Measurements from ENCODE around the gene DUSP3. TPM values are rescaled to one million over a fixed set of nuclear protein-coding genes. Genes with fewer than 3 reads are reported as not detected.
"Not testable (repeated sequence)": the region's sequence is repeated elsewhere in the genome, so short reads cannot be mapped to it uniquely, and the experiment has no call there.

Gene DUSP3
- total RNA-seq, 1 donor, result 16.6 TPM

GRCh38 chr17:43812396-43813265 is 33.9 kb upstream of the DUSP3 start:
- H3K4me1 ChIP-seq (ENCODE audit: insufficient read depth, low read length), result peaks cover 7% of the 10 kb centered on the region
- no peaks in the 10 kb centered on the region for H3K27me3 ChIP-seq (ENCODE audit: insufficient read depth, low read length)
- no peak overlapping the region for H3K4me3 ChIP-seq (ENCODE audit: low read length)
- no peaks in the 10 kb centered on the region for H3K9me3 ChIP-seq (ENCODE audit: low read depth, low read length)

GRCh38 chr17:43810823-43811222 is 32.0 kb upstream of the DUSP3 start:
- no peak overlapping the region for H3K4me3 ChIP-seq (ENCODE audit: low read length)
- H3K4me1 ChIP-seq (ENCODE audit: insufficient read depth, low read length), result peaks cover 7% of the 10 kb centered on the region
- H3K27me3 ChIP-seq (ENCODE audit: insufficient read depth, low read length), result no peaks in the 10 kb centered on the region
- H3K9me3 ChIP-seq (ENCODE audit: low read depth, low read length), result no peaks in the 10 kb centered on the region

DNA sequence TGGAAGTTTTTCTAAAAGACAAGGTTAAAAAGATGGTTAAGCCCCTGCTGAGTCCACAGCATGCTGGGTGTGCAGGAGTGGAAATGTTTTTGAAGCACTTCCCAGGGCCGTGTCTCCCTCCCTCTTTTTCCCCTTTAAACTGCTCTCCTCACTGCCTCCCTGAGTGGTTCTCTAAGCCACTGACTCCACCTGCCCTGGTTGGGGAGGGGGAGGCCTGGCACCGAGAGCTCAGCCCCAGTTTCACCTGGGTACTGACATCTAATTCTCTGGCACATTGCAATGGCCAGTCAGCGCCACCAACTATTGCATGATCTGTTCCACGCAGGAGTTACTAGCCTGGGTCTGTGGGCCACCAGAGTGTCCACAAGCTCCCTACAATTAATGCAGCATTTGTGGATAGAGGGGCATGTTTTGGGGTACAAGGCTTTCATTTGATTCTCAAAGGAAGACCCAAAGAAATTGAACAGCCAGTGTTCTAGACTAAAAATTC is 31.5 kb upstream of the DUSP3 start:
- no peaks in the 10 kb centered on the region for H3K9me3 ChIP-seq (ENCODE audit: low read depth, low read length)
- H3K27me3 ChIP-seq (ENCODE audit: insufficient read depth, low read length), result no peaks in the 10 kb centered on the region
- peaks cover 6% of the 10 kb centered on the region for H3K4me1 ChIP-seq (ENCODE audit: insufficient read depth, low read length)
- H3K4me3 ChIP-seq (ENCODE audit: low read length), result no peak overlapping the region

DNA sequence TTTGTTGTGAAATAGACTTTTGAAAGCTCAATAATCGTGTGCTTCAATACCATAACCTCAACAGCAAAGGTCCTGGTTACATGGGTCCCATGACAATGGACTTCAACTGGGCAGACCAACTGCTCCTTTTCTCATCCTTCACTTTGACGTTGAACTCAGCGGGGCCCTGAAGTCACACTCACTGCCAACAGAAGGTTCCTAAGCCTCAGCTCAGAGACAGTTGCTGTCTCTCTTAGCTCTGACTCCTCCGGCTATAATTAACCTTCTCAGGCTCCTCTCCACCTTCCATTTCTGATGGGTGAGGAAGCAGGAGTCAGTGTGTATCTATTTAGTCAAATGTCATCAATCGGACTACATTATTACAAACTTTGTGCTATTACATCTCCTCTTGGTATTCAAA is 30.3 kb upstream of the DUSP3 start:
- H3K4me1 ChIP-seq (ENCODE audit: insufficient read depth, low read length), result no peaks in the 10 kb centered on the region
- H3K4me3 ChIP-seq (ENCODE audit: low read length), result no peak overlapping the region
- no peaks in the 10 kb centered on the region for H3K9me3 ChIP-seq (ENCODE audit: low read depth, low read length)
- H3K27me3 ChIP-seq (ENCODE audit: insufficient read depth, low read length), result no peaks in the 10 kb centered on the region

- H3K4me3 ChIP-seq (ENCODE audit: low read length), result no peak overlapping the region
- H3K9me3 ChIP-seq (ENCODE audit: low read depth, low read length), result no peaks in the 10 kb centered on the region
- H3K4me1 ChIP-seq (ENCODE audit: insufficient read depth, low read length), result no peaks in the 10 kb centered on the region
- peaks cover 2% of the 10 kb centered on the region for H3K27me3 ChIP-seq (ENCODE audit: insufficient read depth, low read length)
Measured at GRCh38 chr17:43808076-43808475, 29.3 kb upstream of the DUSP3 start.

GRCh38 chr17:43805117-43805516 is 26.3 kb upstream of the DUSP3 start:
- no peaks in the 10 kb centered on the region for H3K4me1 ChIP-seq (ENCODE audit: insufficient read depth, low read length)
- no peak overlapping the region for H3K4me3 ChIP-seq (ENCODE audit: low read length)
- H3K27me3 ChIP-seq (ENCODE audit: insufficient read depth, low read length), result peaks cover 5% of the 10 kb centered on the region
- H3K9me3 ChIP-seq (ENCODE audit: low read depth, low read length), result no peaks in the 10 kb centered on the region

DNA sequence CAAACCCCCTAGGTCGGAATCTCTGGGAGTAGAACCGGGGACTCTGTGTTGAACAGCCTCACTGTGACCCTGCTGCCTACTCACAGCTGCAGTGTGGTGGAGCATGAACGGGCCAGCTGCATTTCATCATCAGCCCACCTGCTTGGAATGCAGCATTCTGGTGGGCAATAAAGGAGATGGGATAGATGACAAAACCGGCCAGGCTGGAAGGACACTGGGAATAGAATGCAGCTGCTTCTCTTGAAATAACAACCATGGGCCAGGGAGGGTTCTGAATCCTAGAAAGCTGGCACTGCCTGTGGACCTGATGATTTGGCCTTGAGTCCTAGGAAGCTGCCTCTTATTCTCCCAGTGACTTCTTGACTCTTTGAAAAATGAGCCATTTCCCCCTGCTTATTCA is 25.0 kb upstream of the DUSP3 start:
- peaks cover 5% of the 10 kb centered on the region for H3K27me3 ChIP-seq (ENCODE audit: insufficient read depth, low read length)
- H3K9me3 ChIP-seq (ENCODE audit: low read depth, low read length), result no peaks in the 10 kb centered on the region
- no peak overlapping the region for H3K4me3 ChIP-seq (ENCODE audit: low read length)
- H3K4me1 ChIP-seq (ENCODE audit: insufficient read depth, low read length), result no peaks in the 10 kb centered on the region

DNA sequence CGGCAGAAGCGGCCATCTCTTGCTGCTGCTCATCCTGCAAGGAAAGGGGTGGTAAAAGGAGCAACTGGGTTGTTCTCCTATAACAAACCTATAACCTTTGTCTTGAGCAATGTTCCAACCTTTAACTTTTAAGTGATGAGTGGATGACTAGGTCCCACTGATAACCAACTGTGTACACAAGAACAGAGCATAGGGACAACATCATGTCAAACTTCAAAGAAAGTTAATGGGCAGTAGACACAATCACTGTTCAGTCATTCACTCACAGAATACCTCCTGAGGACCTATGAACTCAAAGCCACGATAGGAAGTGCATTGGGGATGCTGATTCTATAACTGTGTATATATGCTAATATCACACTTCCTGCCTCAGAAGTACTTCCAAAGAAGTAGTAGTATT is 23.1 kb upstream of the DUSP3 start:
- Histone ChIP-seq H3K9me3 (ENCODE audit: low read depth, low read length) (no peaks in the 10 kb centered on the region), H3K27me3 (ENCODE audit: insufficient read depth, low read length) (peaks cover 5% of the 10 kb centered on the region), H3K4me1 (ENCODE audit: insufficient read depth, low read length) (no peaks in the 10 kb centered on the region), H3K4me3 (ENCODE audit: low read length) (no peak overlapping the region)

GRCh38 chr17:43800736-43801135 is 22.0 kb upstream of the DUSP3 start:
- H3K27me3 ChIP-seq (ENCODE audit: insufficient read depth, low read length), result peaks cover 5% of the 10 kb centered on the region
- no peaks in the 10 kb centered on the region for H3K9me3 ChIP-seq (ENCODE audit: low read depth, low read length)
- H3K4me3 ChIP-seq (ENCODE audit: low read length), result no peak overlapping the region
- H3K4me1 ChIP-seq (ENCODE audit: insufficient read depth, low read length), result no peaks in the 10 kb centered on the region

GRCh38 chr17:43799047-43799446 is 20.3 kb upstream of the DUSP3 start:
- Histone ChIP-seq H3K4me1 (ENCODE audit: insufficient read depth, low read length) (no peaks in the 10 kb centered on the region), H3K27me3 (ENCODE audit: insufficient read depth, low read length) (peaks cover 5% of the 10 kb centered on the region), H3K9me3 (ENCODE audit: low read depth, low read length) (no peaks in the 10 kb centered on the region), H3K4me3 (ENCODE audit: low read length) (no peak overlapping the region)

GRCh38 chr17:43798024-43798423 is 19.2 kb upstream of the DUSP3 start:
- H3K9me3 ChIP-seq (ENCODE audit: low read depth, low read length); H3K4me1 ChIP-seq (ENCODE audit: insufficient read depth, low read length); H3K4me3 ChIP-seq (ENCODE audit: low read length); H3K27me3 ChIP-seq (ENCODE audit: insufficient read depth, low read length): not testable (repeated sequence)

GRCh38 chr17:43792668-43793067 is 13.9 kb upstream of the DUSP3 start:
- not testable (repeated sequence) for H3K27me3 ChIP-seq (ENCODE audit: insufficient read depth, low read length); H3K4me1 ChIP-seq (ENCODE audit: insufficient read depth, low read length); H3K4me3 ChIP-seq (ENCODE audit: low read length); H3K9me3 ChIP-seq (ENCODE audit: low read depth, low read length)

DNA sequence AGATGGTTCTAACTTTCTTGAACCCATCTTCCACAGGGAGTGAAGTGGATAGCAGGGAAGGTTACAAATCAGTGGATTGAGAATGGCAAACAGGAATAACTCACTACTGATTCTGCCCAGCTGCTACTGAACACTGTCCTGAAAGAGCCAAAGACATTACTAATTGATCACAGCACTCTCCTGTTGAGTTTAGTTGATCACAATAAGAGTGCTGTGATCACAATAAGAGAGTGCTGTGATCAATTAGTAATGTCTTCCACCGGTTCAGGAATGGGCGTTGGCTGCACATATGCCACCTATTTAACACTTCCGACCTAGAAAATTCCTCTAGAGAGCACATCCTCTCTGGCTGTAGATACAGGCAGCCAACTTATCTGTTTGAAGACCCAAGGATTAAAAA is 12.8 kb upstream of the DUSP3 start:
- H3K4me3 ChIP-seq (ENCODE audit: low read length), result no peak overlapping the region
- H3K4me1 ChIP-seq (ENCODE audit: insufficient read depth, low read length), result peaks cover 11% of the 10 kb centered on the region
- no peaks in the 10 kb centered on the region for H3K27me3 ChIP-seq (ENCODE audit: insufficient read depth, low read length)
- H3K9me3 ChIP-seq (ENCODE audit: low read depth, low read length), result no peaks in the 10 kb centered on the region

DNA sequence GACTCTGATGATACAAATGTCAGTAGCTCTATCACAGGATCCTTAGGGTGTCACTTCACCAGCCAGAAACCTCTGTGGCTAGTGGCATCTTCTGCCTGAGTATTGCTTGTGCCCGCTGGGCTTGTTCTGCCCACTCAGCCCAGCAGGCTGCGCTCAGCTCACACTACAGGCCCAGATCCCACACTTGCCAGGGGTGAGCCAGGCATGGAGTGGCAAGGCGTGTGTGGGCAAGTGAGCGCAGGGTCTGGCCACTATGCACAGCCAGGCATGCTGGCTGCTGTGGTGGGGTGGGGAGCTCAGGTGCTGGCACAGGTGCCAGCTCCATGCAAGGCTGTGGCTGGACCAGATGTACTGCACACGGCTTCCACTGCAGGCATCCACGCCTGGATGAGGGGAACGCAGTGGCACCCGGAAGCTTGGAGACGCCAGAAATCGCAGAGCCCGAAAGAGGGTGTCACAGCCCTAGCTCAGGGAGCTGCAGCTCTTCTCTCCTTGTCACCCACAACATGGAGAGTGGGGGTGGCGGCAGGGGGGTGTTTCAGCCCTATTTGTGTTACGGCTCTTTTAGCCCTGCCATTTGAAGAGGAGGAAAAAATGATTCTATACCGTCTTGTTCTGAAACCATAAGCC is 11.6 kb upstream of the DUSP3 start:
- H3K4me3 ChIP-seq (ENCODE audit: low read length), result no peak overlapping the region
- H3K9me3 ChIP-seq (ENCODE audit: low read depth, low read length), result no peaks in the 10 kb centered on the region

GRCh38 chr17:43789482-43789881 is 10.7 kb upstream of the DUSP3 start:
- no peaks in the 10 kb centered on the region for H3K27me3 ChIP-seq (ENCODE audit: insufficient read depth, low read length)
- peaks cover 11% of the 10 kb centered on the region for H3K4me1 ChIP-seq (ENCODE audit: insufficient read depth, low read length)
- no peak overlapping the region for H3K4me3 ChIP-seq (ENCODE audit: low read length)
- H3K9me3 ChIP-seq (ENCODE audit: low read depth, low read length), result no peaks in the 10 kb centered on the region

More for the DNA sequence above, 11.6 kb upstream of the DUSP3 start:
- Histone ChIP-seq H3K27me3 (ENCODE audit: insufficient read depth, low read length) (no peaks in the 10 kb centered on the region), H3K4me1 (ENCODE audit: insufficient read depth, low read length) (peaks cover 11% of the 10 kb centered on the region)

DNA sequence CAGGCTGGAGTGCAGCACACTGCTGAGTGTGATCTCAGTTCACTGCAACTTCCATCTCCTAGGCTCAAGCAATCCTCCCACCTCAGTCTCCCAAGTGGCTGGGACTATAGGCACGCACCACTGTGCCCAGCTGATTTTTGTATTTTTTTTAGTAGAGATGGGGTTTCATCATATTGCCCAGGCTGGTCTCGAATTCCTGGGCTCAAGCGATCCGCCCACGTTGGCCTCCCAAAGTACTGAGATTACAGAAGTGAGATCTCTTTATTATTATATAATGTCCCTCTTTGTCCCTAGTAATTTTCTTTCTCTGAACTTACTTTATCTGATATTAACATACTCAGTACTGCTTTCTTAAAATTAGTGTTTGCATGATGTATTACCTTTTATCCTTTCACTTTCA is 9.8 kb upstream of the DUSP3 start:
- H3K4me3 ChIP-seq (ENCODE audit: low read length), result no peak overlapping the region

More for the DNA sequence above, 9.8 kb upstream of the DUSP3 start:
- peaks cover 18% of the 10 kb centered on the region for H3K4me1 ChIP-seq (ENCODE audit: insufficient read depth, low read length)
- H3K9me3 ChIP-seq (ENCODE audit: low read depth, low read length), result no peaks in the 10 kb centered on the region
- H3K27me3 ChIP-seq (ENCODE audit: insufficient read depth, low read length), result no peaks in the 10 kb centered on the region

Data from mononuclear cell (primary cell).